ENCODE measurements around the gene RSPRY1. TPM values are rescaled to one million over a fixed set of nuclear protein-coding genes. Genes with fewer than 3 reads are reported as not detected.

RSPRY1 gene
- total and polyA plus RNA-seq, 9 donors, result 15.9 to 42.1 (median 28.3) TPM

- H3K27me3 ChIP-seq, result no peaks in the 10 kb centered on the region
- peaks cover 3% of the 10 kb centered on the region for H3K4me1 ChIP-seq (ENCODE audit: insufficient read depth)
- peak in 1 of 5 donors; percentile 27 for DNase-seq
- intact Hi-C loops (cut with DNase I), result loop anchor here in 1 of 4 donors (10.0 kb wide), 1 partner anchor 62 kb away; no protein-coding TSS in a partner anchor
- TF ChIP-seq EP300 (IDR thresholded peaks at IDR 0.05), result no peak
- TF ChIP-seq POLR2A (IDR thresholded peaks at IDR 0.05), result no peak
- TF ChIP-seq CTCF (IDR thresholded peaks at IDR 0.05), result no peak
- WGBS, 3 donors, result 93 to 96% (median 95%) methylated on average over 5 of the region's 5 CpGs
- H3K9me3 ChIP-seq, result no peaks in the 10 kb centered on the region
- H3K4me3 ChIP-seq, result no peak overlapping the region
- H3K27ac ChIP-seq, result no peak overlapping the region
- no peaks in the 10 kb centered on the region for H3K36me3 ChIP-seq
These were observed 39.4 kb upstream of the RSPRY1 start for GRCh38 chr16:57146735-57147134.

- Histone ChIP-seq H3K9me3 (no peaks in the 10 kb centered on the region), H3K4me1 (ENCODE audit: insufficient read depth) (peaks cover 3% of the 10 kb centered on the region), H3K4me3 (no peak overlapping the region), H3K27me3 (no peaks in the 10 kb centered on the region), H3K27ac (no peak overlapping the region), H3K36me3 (no peaks in the 10 kb centered on the region)
- peak in 1 of 5 donors; percentile 38 for DNase-seq
- intact Hi-C loops (cut with DNase I), result loop anchor here in 1 of 4 donors (10.0 kb wide), 1 partner anchor 63 kb away; no protein-coding TSS in a partner anchor
- TF ChIP-seq CTCF (IDR thresholded peaks at IDR 0.05), result no peak
- TF ChIP-seq EP300 (IDR thresholded peaks at IDR 0.05), result no peak
- TF ChIP-seq POLR2A (IDR thresholded peaks at IDR 0.05), result no peak
- WGBS, 3 donors, result 7 to 17% (median 16%) methylated on average over 14 of the region's 14 CpGs
These were observed 38.5 kb upstream of the RSPRY1 start for GRCh38 chr16:57147381-57148221.

GRCh38 chr16:57148481-57148880 lies 37.6 kb upstream of the RSPRY1 start:
- 90 to 95% (median 94%) methylated on average over 6 of the region's 6 CpGs for WGBS, 3 donors
- Histone ChIP-seq H3K9me3 (no peaks in the 10 kb centered on the region), H3K27me3 (no peaks in the 10 kb centered on the region), H3K36me3 (no peaks in the 10 kb centered on the region), H3K4me1 (ENCODE audit: insufficient read depth) (peaks cover 3% of the 10 kb centered on the region), H3K4me3 (no peak overlapping the region), H3K27ac (no peak overlapping the region)
- intact Hi-C loops (cut with DNase I), result loop anchor here in 1 of 4 donors (10.0 kb wide), 1 partner anchor 64 kb away; no protein-coding TSS in a partner anchor
- no peak for TF ChIP-seq EP300 (IDR thresholded peaks at IDR 0.05)
- TF ChIP-seq CTCF (IDR thresholded peaks at IDR 0.05), result no peak
- TF ChIP-seq POLR2A (IDR thresholded peaks at IDR 0.05), result no peak
- DNase-seq, result peak in 1 of 5 donors; percentile 13

- Histone ChIP-seq H3K9me3 (no peaks in the 10 kb centered on the region), H3K27me3 (no peaks in the 10 kb centered on the region), H3K36me3 (no peaks in the 10 kb centered on the region), H3K4me1 (ENCODE audit: insufficient read depth) (peaks cover 3% of the 10 kb centered on the region), H3K4me3 (no peak overlapping the region), H3K27ac (no peak overlapping the region)
- 92 to 99% (median 95%) methylated on average over 10 of the region's 10 CpGs for WGBS, 3 donors
- TF ChIP-seq CTCF (IDR thresholded peaks at IDR 0.05) (no peak), EP300 (IDR thresholded peaks at IDR 0.05) (no peak), POLR2A (IDR thresholded peaks at IDR 0.05) (no peak)
- DNase-seq, result peak in 1 of 5 donors; percentile 19
- intact Hi-C loops (cut with DNase I), result loop anchor here in 1 of 4 donors (10.0 kb wide), 1 partner anchor 65 kb away; no protein-coding TSS in a partner anchor
These were observed 36.7 kb upstream of the RSPRY1 start for GRCh38 chr16:57149391-57149790.

Data from ovary (tissue), 9 donors.